Stimulated activated CD8-positive, alpha-beta memory T cell treated with anti-CD3 and anti-CD28 coated beads, Interleukin-4, amount 100 ng/mL, for 4 hours (primary cell): ENCODE results near the gene KIRREL3.

Experiments
- DNase-seq, 2 donors: peaks; one replicate each; pipeline ENCODE4 v3.0.0-alpha.2; 2020; ENCODE audit warnings: low read depth in 2 of 2, low spot score in 1 of 2

KIRREL3 gene

DNA sequence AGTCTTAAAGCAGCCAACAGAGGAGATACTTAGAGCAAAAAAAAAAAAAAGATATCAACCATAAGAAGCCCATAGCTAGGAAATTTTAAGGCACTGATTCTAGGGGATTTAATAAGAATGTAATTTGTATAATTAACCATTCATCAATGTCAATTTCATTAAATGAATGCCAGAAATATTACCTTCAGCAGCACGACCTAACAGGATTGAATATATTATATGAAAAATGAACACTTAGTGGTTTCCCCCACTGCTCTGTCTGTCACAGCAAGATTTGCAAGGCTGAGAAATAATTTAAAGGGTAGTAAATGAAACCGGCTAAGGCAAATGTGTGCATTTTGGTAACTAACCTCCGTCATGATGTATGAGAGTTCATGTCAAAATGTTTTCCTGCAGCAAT, 319.9 kb downstream of the KIRREL3 start:
- DNase-seq, result no peak

DNA sequence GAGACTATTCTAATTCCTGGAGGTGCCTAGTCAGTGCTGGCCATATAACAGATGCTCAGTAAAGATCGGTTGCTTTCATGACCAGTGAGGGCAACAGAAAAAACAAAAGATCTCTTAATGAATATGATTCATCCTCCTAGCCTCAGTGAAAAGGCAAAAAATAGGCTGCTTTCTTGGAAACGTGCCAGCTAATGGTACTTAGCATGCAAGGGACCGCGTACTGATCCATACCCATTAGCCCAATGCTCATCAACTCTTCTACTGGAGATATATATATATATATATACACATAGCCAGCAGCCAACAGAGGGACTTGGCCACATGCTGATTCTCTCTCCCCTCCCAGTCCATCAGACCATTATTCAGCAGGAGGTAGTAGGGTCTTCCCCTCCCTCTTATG, 320.4 kb downstream of the KIRREL3 start:
- no peak for DNase-seq

- no peak for DNase-seq
Observed at GRCh38 chr11:126679033-126679432, 321.5 kb downstream of the KIRREL3 start.

- DNase-seq, result no peak
Observed at GRCh38 chr11:126676536-126676935, 324.0 kb downstream of the KIRREL3 start.

DNA sequence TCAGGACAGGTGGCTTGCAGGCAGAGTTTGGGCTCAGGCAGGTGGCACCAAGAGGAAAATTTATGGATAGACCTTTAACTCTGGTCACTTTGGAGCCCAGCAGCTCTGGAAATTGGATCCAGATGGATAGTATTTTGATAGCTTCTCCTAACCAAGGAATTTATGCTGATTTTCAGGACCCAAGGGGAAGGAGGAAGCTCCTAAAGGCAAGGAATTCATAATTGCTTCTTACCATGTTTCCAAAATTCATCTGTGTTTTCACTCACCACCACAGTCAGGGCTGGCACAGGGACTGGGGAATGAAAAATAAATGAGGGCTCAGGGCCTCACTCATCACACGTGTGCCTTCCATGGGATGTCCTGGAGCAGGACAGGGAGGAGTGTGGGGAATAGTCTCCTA, 327.3 kb downstream of the KIRREL3 start:
- DNase-seq, result no peak

- no peak for DNase-seq
Observed at GRCh38 chr11:126669416-126669815, 331.2 kb downstream of the KIRREL3 start.

DNA sequence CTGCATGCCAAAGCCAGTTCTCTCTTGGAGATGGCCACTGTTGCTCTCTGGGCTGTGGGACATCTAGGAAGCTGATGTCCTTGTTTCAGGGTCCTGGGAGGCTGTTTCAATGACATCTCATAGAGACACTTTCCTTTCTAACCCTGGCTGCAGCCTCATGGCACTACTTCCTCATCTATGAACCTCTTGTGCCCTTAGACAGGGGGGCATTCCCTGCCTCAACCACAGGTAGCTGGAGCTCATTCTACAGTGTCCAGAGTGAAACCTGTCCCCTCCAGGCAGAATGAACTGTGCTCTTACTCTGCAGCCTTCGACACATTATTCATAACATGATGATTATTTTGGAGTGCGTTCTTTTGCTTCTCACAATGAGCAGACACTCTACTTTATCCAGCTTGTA, 335.9 kb downstream of the KIRREL3 start:
- no peak for DNase-seq

DNA sequence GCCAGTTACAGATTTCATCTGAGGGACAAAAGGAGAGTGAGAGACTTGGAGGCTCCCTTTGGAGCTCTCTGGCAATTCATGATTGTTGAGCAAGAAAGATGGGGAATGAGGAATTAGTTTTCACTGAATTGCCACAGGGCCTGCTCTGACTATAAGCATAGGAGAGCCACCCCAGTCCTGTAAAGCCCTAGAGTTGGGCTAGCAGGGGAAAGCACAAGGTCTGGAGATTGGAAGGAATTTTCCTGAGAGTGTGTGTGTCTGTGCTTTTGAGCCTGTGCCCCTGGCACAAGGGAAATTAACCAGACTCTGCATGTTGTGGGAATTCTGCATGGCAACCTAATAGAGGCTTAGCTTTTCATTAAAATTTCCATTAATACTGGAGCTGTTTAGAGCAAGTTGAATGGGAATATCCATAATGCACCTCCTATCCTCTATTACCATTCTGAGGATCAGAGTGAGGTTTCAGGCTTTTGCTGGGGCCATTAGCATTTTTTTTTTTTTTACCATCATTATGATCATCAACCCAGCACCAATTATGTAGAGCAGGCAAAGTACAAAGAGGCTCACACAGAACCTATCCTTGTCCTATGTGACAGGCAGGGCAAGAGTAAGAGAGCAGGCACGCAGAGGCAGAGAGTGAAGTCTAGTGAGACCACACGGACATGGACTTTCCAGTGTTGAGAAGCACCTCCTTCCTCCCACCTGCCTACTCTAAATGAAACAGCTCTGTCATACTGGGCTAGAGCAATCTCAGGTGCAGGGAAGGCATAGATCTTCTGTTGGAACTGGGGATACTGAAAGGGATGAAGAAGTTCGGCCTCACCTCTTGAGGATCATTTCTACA, 336.6 kb downstream of the KIRREL3 start:
- no peak for DNase-seq

DNA sequence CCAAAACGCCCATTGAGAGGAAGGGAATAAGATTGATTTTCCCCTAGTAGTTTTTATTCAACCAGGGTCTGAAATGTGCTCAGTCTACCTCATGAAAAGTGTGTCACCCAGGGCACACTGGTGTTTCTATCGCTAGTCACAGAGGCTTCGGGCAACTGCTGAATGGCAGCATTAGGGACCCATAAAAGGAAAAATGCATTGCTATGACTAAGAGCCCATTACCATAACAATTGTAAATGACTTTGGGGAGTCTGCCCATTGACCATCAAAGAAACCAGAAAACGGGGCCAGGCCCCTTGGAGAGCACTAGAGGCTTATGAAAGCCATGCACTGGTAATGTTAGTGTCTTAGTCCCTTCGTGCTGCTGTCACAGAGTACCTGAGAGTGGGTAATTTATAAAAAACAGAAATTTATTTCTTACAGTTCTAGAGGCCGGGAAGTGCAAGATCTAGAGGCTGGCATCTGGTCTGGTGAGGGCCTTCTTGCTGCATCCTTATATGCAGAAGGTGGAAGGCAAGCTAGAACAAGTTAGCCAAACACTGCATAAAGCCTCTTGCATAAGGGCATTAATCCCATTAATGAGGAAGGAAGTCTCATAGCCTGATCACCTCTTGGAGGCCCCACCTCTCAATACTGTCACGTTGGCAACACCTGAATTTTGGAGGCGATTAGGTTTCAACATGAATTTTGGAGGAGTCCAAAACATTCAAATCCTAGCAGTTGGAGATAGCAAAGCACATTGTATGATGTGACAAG, 338.4 kb downstream of the KIRREL3 start:
- DNase-seq, result no peak

DNA sequence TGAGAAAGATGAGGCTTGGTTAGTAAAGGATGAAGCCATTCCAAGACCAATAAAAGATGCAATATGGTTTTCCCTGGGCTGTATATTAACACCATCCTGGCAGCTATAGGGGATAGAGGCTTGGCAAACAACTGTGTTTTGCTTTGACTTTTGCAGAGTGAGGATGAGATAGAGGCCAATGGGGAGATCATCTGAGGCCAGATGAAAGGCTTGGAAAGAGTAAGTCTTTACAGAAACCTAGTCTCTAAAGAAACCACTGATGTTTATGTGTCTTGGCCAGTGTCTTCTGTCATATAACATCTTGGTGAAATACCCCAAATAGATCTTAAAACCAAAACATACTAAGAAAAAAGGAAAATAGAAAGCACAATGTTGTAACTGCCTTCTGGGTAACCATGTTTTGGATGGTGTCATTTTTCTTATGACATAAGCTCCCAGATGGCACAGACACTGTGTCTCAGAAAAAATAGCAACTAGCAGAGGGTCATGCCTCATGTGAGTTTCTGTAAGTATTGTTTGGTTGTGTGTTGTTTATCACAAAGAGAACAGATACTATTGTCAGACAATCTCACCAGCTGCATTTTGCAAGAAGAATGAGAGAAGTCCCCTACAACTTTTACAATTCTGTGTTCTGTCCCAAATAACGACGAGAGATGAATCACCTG, 339.7 kb downstream of the KIRREL3 start:
- no peak for DNase-seq

GRCh38 chr11:126660321-126660720, 340.2 kb downstream of the KIRREL3 start:
- DNase-seq, result no peak

GRCh38 chr11:126658306-126659056, 342.1 kb downstream of the KIRREL3 start:
- no peak for DNase-seq

DNA sequence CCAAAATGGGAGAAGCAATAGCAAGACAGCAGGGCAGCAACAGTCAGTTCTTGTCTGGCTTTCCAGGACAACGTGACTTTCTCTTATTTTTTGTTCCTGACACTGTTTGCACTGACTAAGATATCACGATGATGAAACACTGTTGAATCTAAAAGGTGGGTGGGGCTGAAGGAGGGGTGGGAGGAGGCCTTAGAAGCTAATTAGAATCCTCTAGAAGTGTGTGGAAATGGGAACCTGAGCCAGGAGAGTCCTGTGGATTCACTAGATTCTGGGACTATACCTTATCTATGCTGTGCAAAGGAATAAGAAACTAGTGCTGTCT, 344.8 kb downstream of the KIRREL3 start:
- no peak for DNase-seq

GRCh38 chr11:126654886-126655806, 345.4 kb downstream of the KIRREL3 start:
- DNase-seq, result no peak

- DNase-seq, result no peak
Observed at GRCh38 chr11:126653040-126653439, 347.5 kb downstream of the KIRREL3 start.

- no peak for DNase-seq
Observed at GRCh38 chr11:126647735-126648134, 352.8 kb downstream of the KIRREL3 start.

- no peak for DNase-seq
Observed at GRCh38 chr11:126646701-126647557, 353.6 kb downstream of the KIRREL3 start.

DNA sequence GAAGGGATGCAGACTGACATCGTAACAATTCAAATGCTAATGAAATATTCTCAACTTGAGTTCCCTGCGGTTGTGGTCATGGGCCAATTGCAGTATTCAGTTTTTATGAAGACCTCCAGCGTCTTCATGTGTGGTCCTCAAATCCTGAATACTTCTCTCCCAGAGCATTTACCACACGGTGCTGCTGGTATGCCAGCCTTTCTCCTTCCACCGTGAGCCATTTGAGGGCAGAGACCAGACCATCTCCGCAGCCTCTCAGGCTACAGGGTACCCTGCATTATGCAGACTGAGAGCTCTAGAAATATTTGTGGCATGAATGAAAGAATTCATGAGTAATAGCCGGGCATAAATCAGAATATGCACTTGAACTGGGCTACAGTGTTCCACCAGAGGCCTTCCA, 355.4 kb downstream of the KIRREL3 start:
- DNase-seq, result no peak

- DNase-seq, result no peak
Observed at GRCh38 chr11:126640186-126640585, 360.4 kb downstream of the KIRREL3 start.
